GM12872 (cell line): ENCODE data around the gene CABYR.

ENCODE experiments used
- TF ChIP-seq, protein P1 (sequence below): IDR thresholded peaks from 3 replicates; pipeline ENCODE4 v1.5.1; 2011; ENCODE audit warnings: low read depth, mild to moderate bottlenecking, low read length, moderate library complexity; ENCODE audit not compliant: insufficient read depth

The CABYR gene

GRCh38 chr18:24181806-24182205 is 42.9 kb downstream of the CABYR start:
- TF ChIP-seq, protein P1, sequence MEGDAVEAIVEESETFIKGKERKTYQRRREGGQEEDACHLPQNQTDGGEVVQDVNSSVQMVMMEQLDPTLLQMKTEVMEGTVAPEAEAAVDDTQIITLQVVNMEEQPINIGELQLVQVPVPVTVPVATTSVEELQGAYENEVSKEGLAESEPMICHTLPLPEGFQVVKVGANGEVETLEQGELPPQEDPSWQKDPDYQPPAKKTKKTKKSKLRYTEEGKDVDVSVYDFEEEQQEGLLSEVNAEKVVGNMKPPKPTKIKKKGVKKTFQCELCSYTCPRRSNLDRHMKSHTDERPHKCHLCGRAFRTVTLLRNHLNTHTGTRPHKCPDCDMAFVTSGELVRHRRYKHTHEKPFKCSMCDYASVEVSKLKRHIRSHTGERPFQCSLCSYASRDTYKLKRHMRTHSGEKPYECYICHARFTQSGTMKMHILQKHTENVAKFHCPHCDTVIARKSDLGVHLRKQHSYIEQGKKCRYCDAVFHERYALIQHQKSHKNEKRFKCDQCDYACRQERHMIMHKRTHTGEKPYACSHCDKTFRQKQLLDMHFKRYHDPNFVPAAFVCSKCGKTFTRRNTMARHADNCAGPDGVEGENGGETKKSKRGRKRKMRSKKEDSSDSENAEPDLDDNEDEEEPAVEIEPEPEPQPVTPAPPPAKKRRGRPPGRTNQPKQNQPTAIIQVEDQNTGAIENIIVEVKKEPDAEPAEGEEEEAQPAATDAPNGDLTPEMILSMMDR = no peak

- TF ChIP-seq, protein P1 = no peak
Observed at GRCh38 chr18:24185805-24186204, 46.9 kb downstream of the CABYR start.

DNA sequence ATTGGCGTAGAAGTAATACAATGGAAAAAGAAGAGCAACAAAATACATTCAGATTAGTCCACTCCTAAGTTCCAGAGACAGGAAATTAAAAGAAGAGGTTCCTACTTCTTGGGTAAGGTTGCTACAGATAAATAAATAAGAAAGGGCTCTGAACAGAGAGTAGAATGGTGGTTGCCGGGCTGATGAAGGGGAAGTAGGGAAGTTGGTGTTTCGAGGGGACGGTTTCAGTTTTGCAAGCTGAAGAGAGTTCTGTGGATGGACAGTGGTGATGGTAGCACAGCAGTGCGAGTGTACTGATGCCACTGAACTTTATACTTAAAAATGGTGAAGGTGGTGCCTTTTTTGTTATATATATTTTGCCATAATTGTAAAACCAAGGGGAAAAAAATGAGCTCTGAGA is 48.2 kb downstream of the CABYR start:
- TF ChIP-seq, protein P1 = no peak

DNA sequence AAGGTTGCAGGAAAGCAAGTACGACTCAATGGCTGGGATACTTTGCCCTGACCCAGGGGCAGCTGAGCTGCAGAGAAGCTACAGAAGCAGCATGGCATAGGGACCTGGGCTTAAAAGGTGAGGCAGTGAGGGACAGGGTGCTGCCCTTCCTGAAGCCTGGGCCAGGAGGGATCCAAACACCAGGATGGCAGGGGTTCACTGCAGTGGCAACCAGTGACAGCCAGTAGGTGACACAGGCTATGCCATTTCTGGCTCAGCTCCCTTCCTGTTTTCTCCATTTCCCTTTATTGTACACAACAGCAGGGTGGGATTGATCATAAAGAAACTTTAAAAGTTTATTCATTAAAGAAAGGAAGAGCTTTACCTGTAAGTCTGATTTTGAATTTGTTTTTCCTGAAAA is 48.8 kb downstream of the CABYR start:
- TF ChIP-seq, protein P1 = no peak

GRCh38 chr18:24188120-24188519 is 49.3 kb downstream of the CABYR start:
- TF ChIP-seq, protein P1 = no peak

- TF ChIP-seq, protein P1 = no peak
Observed at GRCh38 chr18:24189007-24189528, 50.2 kb downstream of the CABYR start.

DNA sequence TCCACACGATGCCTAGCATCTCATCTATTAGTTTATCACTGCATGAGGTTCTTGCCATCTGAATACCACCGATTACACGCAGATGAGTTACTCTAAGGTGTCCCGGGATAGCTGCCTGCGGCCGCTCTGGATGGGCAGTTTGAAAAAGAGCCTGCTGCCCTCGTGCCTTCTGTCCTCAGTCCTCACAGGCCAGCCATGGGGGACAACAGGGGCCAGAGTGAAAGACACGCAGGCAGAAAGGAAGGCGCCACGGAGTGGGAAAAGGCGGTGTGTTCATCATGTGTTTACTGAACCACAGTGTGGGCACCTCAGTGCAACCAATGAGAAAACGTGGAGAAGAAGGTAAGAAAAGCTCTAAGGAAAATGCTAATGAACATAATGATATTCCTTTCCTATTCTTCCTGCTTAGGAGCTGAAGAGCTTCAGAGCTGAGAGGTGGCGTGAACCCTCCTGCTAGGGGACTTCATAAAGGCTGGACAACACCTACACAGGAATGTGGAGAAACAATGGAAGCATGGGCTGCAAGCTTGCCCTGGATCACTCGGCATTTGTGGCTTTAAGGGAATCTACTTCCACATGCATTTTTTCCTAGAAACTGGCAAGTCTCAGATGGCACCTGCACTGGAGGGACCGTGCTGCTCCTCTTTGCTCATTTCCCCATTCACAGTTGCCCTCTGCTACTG is 50.9 kb downstream of the CABYR start:
- TF ChIP-seq, protein P1 = no peak
